Non-pigmented ciliary epithelial cell (primary cell): ENCODE measurements around the gene NGFR.
A peak's percentile ranks its signal among the peaks of the same experiment; 100 is the strongest.

Source experiments
- DNase-seq: peaks from one replicate; pipeline ENCODE4 v3.0.0-alpha.2; 2010; ENCODE audit warnings: low read depth

The NGFR gene

GRCh38 chr17:49515196-49515770 lies 20.2 kb downstream of the NGFR start:
- DNase-seq = peak; percentile 67

- DNase-seq = no peak
Measured at GRCh38 chr17:49516180-49516579, 21.1 kb downstream of the NGFR start.

GRCh38 chr17:49518346-49519078 lies 23.4 kb downstream of the NGFR start:
- DNase-seq = no peak

- DNase-seq = no peak
Measured at GRCh38 chr17:49519781-49520180, 24.7 kb downstream of the NGFR start.

GRCh38 chr17:49520386-49521087 lies 25.4 kb downstream of the NGFR start:
- DNase-seq = no peak

- no peak for DNase-seq
Measured at GRCh38 chr17:49521088-49521450, 26.0 kb downstream of the NGFR start.

GRCh38 chr17:49521471-49522356 lies 26.6 kb downstream of the NGFR start:
- DNase-seq = no peak

- no peak for DNase-seq
Measured at GRCh38 chr17:49522357-49522890, 27.3 kb downstream of the NGFR start.

- DNase-seq = no peak
Measured at GRCh38 chr17:49523196-49523595, 28.1 kb downstream of the NGFR start.

GRCh38 chr17:49523706-49524472 lies 28.8 kb downstream of the NGFR start:
- DNase-seq = no peak

GRCh38 chr17:49524473-49525359 lies 29.6 kb downstream of the NGFR start:
- no peak for DNase-seq

- DNase-seq = no peak
Measured at GRCh38 chr17:49525831-49526741, 31.0 kb downstream of the NGFR start.

- no peak for DNase-seq
Measured at GRCh38 chr17:49527927-49528651, 33.0 kb downstream of the NGFR start.

- no peak for DNase-seq
Measured at GRCh38 chr17:49528966-49529365, 33.9 kb downstream of the NGFR start.

GRCh38 chr17:49530118-49530517 lies 35.0 kb downstream of the NGFR start:
- no peak for DNase-seq

- DNase-seq = no peak
Measured at GRCh38 chr17:49543860-49544259, 48.8 kb downstream of the NGFR start.

- DNase-seq = no peak
Measured at GRCh38 chr17:49545007-49545660, 50.0 kb downstream of the NGFR start.
